HCT116 (cell line): ENCODE measurements around the gene KCNQ1OT1. TPM values are rescaled to one million over a fixed set of nuclear protein-coding genes. Genes with fewer than 3 reads are reported as not detected.

ENCODE experiments used
- ATAC-seq: fragments of 200-7000 bp; cut with Tn5 transposase; 2 replicates; pipeline ENCODE4 v1.9.1; 2020; ENCODE audit warnings: mild to moderate bottlenecking, moderate library complexity
- BruUV-seq: library from RNA; stranded (reverse); fragments of 400-500 nt; replicated peaks from 2 replicates; lab custom pipeline; 2021; lab: Mats Ljungman, UMichigan
- CTCF ChIA-PET: fragments of 300-600 bp; sonication (Branson Sonifier 250); formaldehyde crosslinking; loops from one replicate; lab custom pipeline; 2021; ENCODE audit warnings: antibody characterized with exemption; lab: Charles Lee
- POLR2A ChIA-PET: fragments of 300-600, 350-600 bp; sonication (Branson Sonifier 250); formaldehyde crosslinking; loops from one replicate; lab custom pipeline; 2021; ENCODE audit warnings: antibody characterized with exemption; lab: Charles Lee
- RAD21 ChIA-PET, 2 experiments: fragments of 300-600 bp; sonication (Branson Sonifier 250); formaldehyde crosslinking; loops; one replicate each; lab custom pipeline; 2023; ENCODE audit warnings: low total read pairs in 2 of 2; ENCODE audit not compliant: uncharacterized antibody in 2 of 2, unreplicated experiment in 2 of 2, low non-redundant PET in 1 of 2; lab: Charles Lee
- DNase-seq: peaks from one replicate; pipeline ENCODE4 v3.0.0-alpha.2; 2010; ENCODE audit warnings: low read depth, low spot score
- H2AFZ ChIP-seq: fragments of 200-600 bp; shearing (Covaris generic), sonication (generic); 2 replicates; pipeline ENCODE4 v1.6.1; 2017; ENCODE audit warnings: low read depth, mixed run types, mixed read lengths, antibody characterized with exemption, low read length; ENCODE audit not compliant: poor library complexity, severe bottlenecking
- H3K27ac ChIP-seq: 2 replicates; pipeline ENCODE4 v1.5.1; 2012; ENCODE audit warnings: low read depth, low read length
- H3K27me3 ChIP-seq: fragments of 200-600 bp; sonication (generic); 2 replicates; pipeline ENCODE4 v1.6.1; 2016; ENCODE audit warnings: mixed run types, low read length, mixed read lengths; ENCODE audit not compliant: insufficient read depth
- H3K36me3 ChIP-seq, 2 experiments: fragments of 200-500 bp in 1 of 2; fragments of 200-600 bp in 1 of 2; sonication (Bioruptor generic) in 1 of 2; sonication (generic) in 1 of 2; 2 replicates each; pipeline versions ENCODE4 v1.5.1 to v1.6.1; 2014 to 2016; ENCODE audit warnings: low read length in 2 of 2, inconsistent platforms in 1 of 2, mixed read lengths in 1 of 2, mixed run types in 1 of 2; ENCODE audit not compliant: insufficient read depth in 2 of 2, control insufficient read depth in 1 of 2
- H3K4me1 ChIP-seq, 2 experiments: fragments of 200-600 bp in 1 of 2; sonication (generic) in 1 of 2; 2 replicates each; pipeline versions ENCODE4 v1.5.1 to v1.6.1; 2012 to 2017; ENCODE audit warnings: low read length in 2 of 2, inconsistent platforms in 1 of 2, mild to moderate bottlenecking in 1 of 2, mixed read lengths in 1 of 2, mixed run types in 1 of 2, moderate library complexity in 1 of 2; ENCODE audit not compliant: insufficient read depth in 2 of 2, control insufficient read depth in 1 of 2
- H3K4me2 ChIP-seq: fragments of 200-600 bp; sonication (generic); 2 replicates; pipeline ENCODE4 v1.6.1; 2017; ENCODE audit warnings: mixed run types, low read length, mixed read lengths
- H3K4me3 ChIP-seq, 2 experiments: fragments of 200-600 bp in 1 of 2; sonication (generic) in 1 of 2; replicated peaks in 1 of 2; 2 replicates each; pipeline ENCODE4 v1.5.1; 2011 to 2016; ENCODE audit warnings: low read length in 2 of 2, control low read depth in 1 of 2, low read depth in 1 of 2, mild to moderate bottlenecking in 1 of 2, mixed read lengths in 1 of 2, mixed run types in 1 of 2
- H3K79me2 ChIP-seq: fragments of 200-600 bp; sonication (generic); 2 replicates; pipeline ENCODE4 v1.6.1; 2017; ENCODE audit warnings: mild to moderate bottlenecking, mixed run types, low read length, moderate library complexity, mixed read lengths; ENCODE audit not compliant: insufficient read depth
- H3K9ac ChIP-seq: fragments of 200-600 bp; sonication (generic); 2 replicates; pipeline ENCODE4 v1.6.1; 2016; ENCODE audit warnings: low read length, mixed read lengths
- H3K9me2 ChIP-seq: fragments of 200-600 bp; sonication (generic), shearing (Covaris generic); 2 replicates; pipeline ENCODE4 v1.6.1; 2017; ENCODE audit warnings: mixed run types, mild to moderate bottlenecking, moderate library complexity; ENCODE audit not compliant: insufficient read depth
- H3K9me3 ChIP-seq, 2 experiments: fragments of 200-500 bp in 1 of 2; fragments of 200-600 bp in 1 of 2; sonication (Bioruptor generic) in 1 of 2; sonication (generic) in 1 of 2; 2 replicates each; pipeline ENCODE4 v1.6.1; 2014 to 2017; ENCODE audit warnings: low read length in 2 of 2, mixed read lengths in 2 of 2, inconsistent platforms in 1 of 2, low read depth in 1 of 2, mild to moderate bottlenecking in 1 of 2, mixed run types in 1 of 2, moderate library complexity in 1 of 2; ENCODE audit not compliant: control insufficient read depth in 1 of 2, insufficient read depth in 1 of 2
- H4K20me1 ChIP-seq: fragments of 200-600 bp; sonication (generic), shearing (Covaris generic); 2 replicates; pipeline ENCODE4 v1.6.1; 2017; ENCODE audit warnings: mixed run types, mild to moderate bottlenecking, moderate library complexity; ENCODE audit not compliant: insufficient read depth
- CBX3 ChIP-seq: IDR thresholded peaks from 2 replicates; pipeline ENCODE4 v1.6.1; 2012; ENCODE audit warnings: low read depth
- CEBPB ChIP-seq: IDR thresholded peaks from 2 replicates; pipeline ENCODE4 v1.6.1; 2012; ENCODE audit warnings: low read depth
- EGR1 ChIP-seq: IDR thresholded peaks from 2 replicates; pipeline ENCODE4 v1.6.1; 2012; ENCODE audit warnings: low read depth
- ELF1 ChIP-seq: IDR thresholded peaks from 2 replicates; pipeline ENCODE4 v1.6.1; 2012; ENCODE audit warnings: low read depth, borderline replicate concordance
- EZH2 ChIP-seq: fragments of 200-600 bp; sonication (generic); IDR thresholded peaks from 2 replicates; pipeline ENCODE4 v1.6.1; 2017; ENCODE audit warnings: antibody characterized with exemption, mixed run types
- EZH2phosphoT487 ChIP-seq: fragments of 200-600 bp; IDR thresholded peaks from 2 replicates; pipeline ENCODE4 v1.6.1; 2018; ENCODE audit warnings: antibody characterized with exemption, borderline replicate concordance
- FOSL1 ChIP-seq: IDR thresholded peaks from 2 replicates; pipeline ENCODE4 v1.6.1; 2012; ENCODE audit warnings: low read depth
- POLR2A ChIP-seq: IDR thresholded peaks from 2 replicates; pipeline ENCODE4 v1.7.0; 2011; ENCODE audit warnings: borderline replicate concordance; ENCODE audit not compliant: insufficient read depth, insufficient read length; ENCODE audit errors: extremely low read depth
- RAD21 ChIP-seq: IDR thresholded peaks from 2 replicates; pipeline ENCODE4 v1.6.1; 2012; ENCODE audit warnings: low read depth, mild to moderate bottlenecking
- SIN3A ChIP-seq: IDR thresholded peaks from 2 replicates; pipeline ENCODE4 v1.6.1; 2012; ENCODE audit warnings: low read depth
- SP1 ChIP-seq: IDR thresholded peaks from 2 replicates; pipeline ENCODE4 v1.6.1; 2012; ENCODE audit warnings: low read depth
- SRF ChIP-seq: IDR thresholded peaks from 2 replicates; pipeline ENCODE4 v1.6.1; 2012; ENCODE audit warnings: low read depth
- TCF7L2 ChIP-seq: IDR thresholded peaks from 2 replicates; pipeline ENCODE4 v1.7.0; 2011; ENCODE audit warnings: borderline replicate concordance, inconsistent platforms; ENCODE audit not compliant: insufficient read depth, insufficient read length; ENCODE audit errors: extremely low read depth
- YY1 ChIP-seq: IDR thresholded peaks from 2 replicates; pipeline ENCODE4 v1.6.1; 2011; ENCODE audit warnings: low read length, low read depth, moderate library complexity, mild to moderate bottlenecking; ENCODE audit not compliant: insufficient replicate concordance; ENCODE audit errors: extremely low read depth
- ZNF274 ChIP-seq: fragments of 200-500 bp; sonication (Bioruptor generic); IDR thresholded peaks from 2 replicates; pipeline ENCODE4 v1.6.1; 2014; ENCODE audit warnings: mild to moderate bottlenecking, low read depth, low read length, inconsistent platforms
- intact Hi-C: fragments of 100-400 bp; cut with micrococcal nuclease; formaldehyde crosslinking; loops from 2 replicates; pipeline ENCODE4 v1.10.0; 2022
- total RNA-seq: library from RNA; stranded (reverse); gene quantifications from one replicate; pipeline ENCODE4 v1.2.1, GENCODE V29; 2021; ENCODE audit not compliant: unreplicated experiment
- TF ChIP-seq, protein P1 (sequence below): IDR thresholded peaks from 2 replicates; pipeline ENCODE4 v1.6.1; 2012; ENCODE audit warnings: low read depth
- TF ChIP-seq, protein P2 (sequence below): IDR thresholded peaks from 2 replicates; pipeline ENCODE4 v1.6.1; 2012
- TF ChIP-seq, protein P3 (sequence below): IDR thresholded peaks from 2 replicates; pipeline ENCODE4 v1.6.1; 2012
- TF ChIP-seq, protein P4 (sequence below): IDR thresholded peaks from 2 replicates; pipeline ENCODE4 v1.6.1; 2011; ENCODE audit warnings: mild to moderate bottlenecking, low read length, moderate library complexity; ENCODE audit not compliant: insufficient replicate concordance; ENCODE audit errors: extremely low read depth

Gene KCNQ1OT1
- total RNA-seq, 1 experiment from 2014 or later = 1.1 TPM

GRCh38 chr11:2722955-2723354, 23.2 kb upstream of the KCNQ1OT1 start (continued):
- TF ChIP-seq, protein P1, sequence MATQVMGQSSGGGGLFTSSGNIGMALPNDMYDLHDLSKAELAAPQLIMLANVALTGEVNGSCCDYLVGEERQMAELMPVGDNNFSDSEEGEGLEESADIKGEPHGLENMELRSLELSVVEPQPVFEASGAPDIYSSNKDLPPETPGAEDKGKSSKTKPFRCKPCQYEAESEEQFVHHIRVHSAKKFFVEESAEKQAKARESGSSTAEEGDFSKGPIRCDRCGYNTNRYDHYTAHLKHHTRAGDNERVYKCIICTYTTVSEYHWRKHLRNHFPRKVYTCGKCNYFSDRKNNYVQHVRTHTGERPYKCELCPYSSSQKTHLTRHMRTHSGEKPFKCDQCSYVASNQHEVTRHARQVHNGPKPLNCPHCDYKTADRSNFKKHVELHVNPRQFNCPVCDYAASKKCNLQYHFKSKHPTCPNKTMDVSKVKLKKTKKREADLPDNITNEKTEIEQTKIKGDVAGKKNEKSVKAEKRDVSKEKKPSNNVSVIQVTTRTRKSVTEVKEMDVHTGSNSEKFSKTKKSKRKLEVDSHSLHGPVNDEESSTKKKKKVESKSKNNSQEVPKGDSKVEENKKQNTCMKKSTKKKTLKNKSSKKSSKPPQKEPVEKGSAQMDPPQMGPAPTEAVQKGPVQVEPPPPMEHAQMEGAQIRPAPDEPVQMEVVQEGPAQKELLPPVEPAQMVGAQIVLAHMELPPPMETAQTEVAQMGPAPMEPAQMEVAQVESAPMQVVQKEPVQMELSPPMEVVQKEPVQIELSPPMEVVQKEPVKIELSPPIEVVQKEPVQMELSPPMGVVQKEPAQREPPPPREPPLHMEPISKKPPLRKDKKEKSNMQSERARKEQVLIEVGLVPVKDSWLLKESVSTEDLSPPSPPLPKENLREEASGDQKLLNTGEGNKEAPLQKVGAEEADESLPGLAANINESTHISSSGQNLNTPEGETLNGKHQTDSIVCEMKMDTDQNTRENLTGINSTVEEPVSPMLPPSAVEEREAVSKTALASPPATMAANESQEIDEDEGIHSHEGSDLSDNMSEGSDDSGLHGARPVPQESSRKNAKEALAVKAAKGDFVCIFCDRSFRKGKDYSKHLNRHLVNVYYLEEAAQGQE = no peak
- TF ChIP-seq SP1 = no peak
- no peak for TF ChIP-seq FOSL1
- TF ChIP-seq, all 23 proteins: peak for 0

- H3K79me2 ChIP-seq = no peaks in the 10 kb centered on the region
- no peaks in the 10 kb centered on the region for H4K20me1 ChIP-seq
- H3K4me3 ChIP-seq = no peak overlapping the region
- intact Hi-C loops = no loop called here
- no peak for ATAC-seq
- no peak overlapping the region for H3K4me2 ChIP-seq
- H3K9me3 ChIP-seq = no peaks in the 10 kb centered on the region
- no peak for DNase-seq
- CTCF ChIA-PET = no interaction called here
- POLR2A ChIA-PET = no interaction called here
- TF ChIP-seq, protein P2, sequence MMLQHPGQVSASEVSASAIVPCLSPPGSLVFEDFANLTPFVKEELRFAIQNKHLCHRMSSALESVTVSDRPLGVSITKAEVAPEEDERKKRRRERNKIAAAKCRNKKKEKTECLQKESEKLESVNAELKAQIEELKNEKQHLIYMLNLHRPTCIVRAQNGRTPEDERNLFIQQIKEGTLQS = no peak
- TF ChIP-seq SRF = no peak
- no peak for TF ChIP-seq TCF7L2
- TF ChIP-seq, protein P3, sequence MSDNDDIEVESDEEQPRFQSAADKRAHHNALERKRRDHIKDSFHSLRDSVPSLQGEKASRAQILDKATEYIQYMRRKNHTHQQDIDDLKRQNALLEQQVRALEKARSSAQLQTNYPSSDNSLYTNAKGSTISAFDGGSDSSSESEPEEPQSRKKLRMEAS = no peak
- no peak for TF ChIP-seq RAD21
- no peak for TF ChIP-seq ELF1
- TF ChIP-seq CBX3 = no peak
- TF ChIP-seq, protein P4, sequence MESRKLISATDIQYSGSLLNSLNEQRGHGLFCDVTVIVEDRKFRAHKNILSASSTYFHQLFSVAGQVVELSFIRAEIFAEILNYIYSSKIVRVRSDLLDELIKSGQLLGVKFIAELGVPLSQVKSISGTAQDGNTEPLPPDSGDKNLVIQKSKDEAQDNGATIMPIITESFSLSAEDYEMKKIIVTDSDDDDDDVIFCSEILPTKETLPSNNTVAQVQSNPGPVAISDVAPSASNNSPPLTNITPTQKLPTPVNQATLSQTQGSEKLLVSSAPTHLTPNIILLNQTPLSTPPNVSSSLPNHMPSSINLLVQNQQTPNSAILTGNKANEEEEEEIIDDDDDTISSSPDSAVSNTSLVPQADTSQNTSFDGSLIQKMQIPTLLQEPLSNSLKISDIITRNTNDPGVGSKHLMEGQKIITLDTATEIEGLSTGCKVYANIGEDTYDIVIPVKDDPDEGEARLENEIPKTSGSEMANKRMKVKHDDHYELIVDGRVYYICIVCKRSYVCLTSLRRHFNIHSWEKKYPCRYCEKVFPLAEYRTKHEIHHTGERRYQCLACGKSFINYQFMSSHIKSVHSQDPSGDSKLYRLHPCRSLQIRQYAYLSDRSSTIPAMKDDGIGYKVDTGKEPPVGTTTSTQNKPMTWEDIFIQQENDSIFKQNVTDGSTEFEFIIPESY = no peak
- TF ChIP-seq EGR1 = no peak
- TF ChIP-seq EZH2phosphoT487 = no peak
- no peak for TF ChIP-seq YY1
- no peak for TF ChIP-seq SP1
- no peak for TF ChIP-seq POLR2A
- no peak for TF ChIP-seq CEBPB
- TF ChIP-seq EZH2 = no peak
- no peak for TF ChIP-seq ZNF274
- no peak for TF ChIP-seq SIN3A
- H3K36me3 ChIP-seq = no peaks in the 10 kb centered on the region
- no peak overlapping the region for H2AFZ ChIP-seq
- no TSS peak for BruUV-seq
- RAD21 ChIA-PET = no interaction called here
- H3K27me3 ChIP-seq = no peaks in the 10 kb centered on the region
- no peaks in the 10 kb centered on the region for H3K4me1 ChIP-seq
- H3K27ac ChIP-seq = no peak overlapping the region
- H3K9ac ChIP-seq = no peak overlapping the region
- no peaks in the 10 kb centered on the region for H3K9me2 ChIP-seq
These were observed 21.6 kb upstream of the KCNQ1OT1 start for GRCh38 chr11:2721210-2721916.
